DOHH2 (cell line): ENCODE data around the gene GBA3.

ENCODE experiments used
- EZH2phosphoT487 ChIP-seq: fragments of 200-600 bp; sonication (generic); IDR thresholded peaks from 2 replicates; pipeline ENCODE4 v1.6.1; 2017; ENCODE audit warnings: borderline replicate concordance, mild to moderate bottlenecking, antibody characterized with exemption, low read length, moderate library complexity, mixed read lengths
- TF ChIP-seq, protein P1 (sequence below): fragments of 200-600 bp; sonication (generic); IDR thresholded peaks from one replicate; pipeline ENCODE4 v1.5.1; 2014; ENCODE audit warnings: antibody characterized with exemption, mild to moderate bottlenecking, low read depth, low read length; ENCODE audit not compliant: poor library complexity, severe bottlenecking

DNA sequence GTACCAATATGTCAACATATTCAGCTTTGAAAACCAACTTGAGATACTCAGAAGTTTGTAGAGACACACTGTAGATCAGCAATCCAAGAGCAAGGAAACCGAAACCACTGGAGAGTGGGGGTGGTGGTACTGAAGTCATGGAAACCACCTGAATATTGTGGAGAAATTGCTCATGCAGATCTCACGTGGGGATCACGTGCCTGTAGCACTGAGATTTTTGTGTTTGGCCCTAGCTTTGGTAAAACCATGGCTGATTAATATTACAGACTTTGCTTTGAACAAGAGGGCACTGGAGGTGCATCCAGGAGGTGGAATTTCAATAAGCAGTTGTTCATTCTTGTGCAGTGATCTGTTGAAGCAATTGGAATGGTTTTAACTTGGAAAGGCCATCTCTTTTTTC is 47.2 kb downstream of the GBA3 start:
- TF ChIP-seq, protein P1, sequence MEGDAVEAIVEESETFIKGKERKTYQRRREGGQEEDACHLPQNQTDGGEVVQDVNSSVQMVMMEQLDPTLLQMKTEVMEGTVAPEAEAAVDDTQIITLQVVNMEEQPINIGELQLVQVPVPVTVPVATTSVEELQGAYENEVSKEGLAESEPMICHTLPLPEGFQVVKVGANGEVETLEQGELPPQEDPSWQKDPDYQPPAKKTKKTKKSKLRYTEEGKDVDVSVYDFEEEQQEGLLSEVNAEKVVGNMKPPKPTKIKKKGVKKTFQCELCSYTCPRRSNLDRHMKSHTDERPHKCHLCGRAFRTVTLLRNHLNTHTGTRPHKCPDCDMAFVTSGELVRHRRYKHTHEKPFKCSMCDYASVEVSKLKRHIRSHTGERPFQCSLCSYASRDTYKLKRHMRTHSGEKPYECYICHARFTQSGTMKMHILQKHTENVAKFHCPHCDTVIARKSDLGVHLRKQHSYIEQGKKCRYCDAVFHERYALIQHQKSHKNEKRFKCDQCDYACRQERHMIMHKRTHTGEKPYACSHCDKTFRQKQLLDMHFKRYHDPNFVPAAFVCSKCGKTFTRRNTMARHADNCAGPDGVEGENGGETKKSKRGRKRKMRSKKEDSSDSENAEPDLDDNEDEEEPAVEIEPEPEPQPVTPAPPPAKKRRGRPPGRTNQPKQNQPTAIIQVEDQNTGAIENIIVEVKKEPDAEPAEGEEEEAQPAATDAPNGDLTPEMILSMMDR = no peak
- no peak for TF ChIP-seq EZH2phosphoT487
